ENCODE data around the gene MYL2. TPM values are rescaled to one million over a fixed set of nuclear protein-coding genes. Genes with fewer than 3 reads are reported as not detected.

The MYL2 gene
- total and polyA plus RNA-seq, 12 donors = 9,270 to 56,186 (median 26,130) TPM

- H3K27me3 ChIP-seq = peaks cover 0 to 33% (median 3%) of the 10 kb centered on the region in 7 donors
- peak; percentile 75 to 84 for DNase-seq
- H3K4me3 ChIP-seq = peak overlapping the region in 3 of 10 donors; percentile 0 to 25 (median 19)
- TF ChIP-seq, protein P1, sequence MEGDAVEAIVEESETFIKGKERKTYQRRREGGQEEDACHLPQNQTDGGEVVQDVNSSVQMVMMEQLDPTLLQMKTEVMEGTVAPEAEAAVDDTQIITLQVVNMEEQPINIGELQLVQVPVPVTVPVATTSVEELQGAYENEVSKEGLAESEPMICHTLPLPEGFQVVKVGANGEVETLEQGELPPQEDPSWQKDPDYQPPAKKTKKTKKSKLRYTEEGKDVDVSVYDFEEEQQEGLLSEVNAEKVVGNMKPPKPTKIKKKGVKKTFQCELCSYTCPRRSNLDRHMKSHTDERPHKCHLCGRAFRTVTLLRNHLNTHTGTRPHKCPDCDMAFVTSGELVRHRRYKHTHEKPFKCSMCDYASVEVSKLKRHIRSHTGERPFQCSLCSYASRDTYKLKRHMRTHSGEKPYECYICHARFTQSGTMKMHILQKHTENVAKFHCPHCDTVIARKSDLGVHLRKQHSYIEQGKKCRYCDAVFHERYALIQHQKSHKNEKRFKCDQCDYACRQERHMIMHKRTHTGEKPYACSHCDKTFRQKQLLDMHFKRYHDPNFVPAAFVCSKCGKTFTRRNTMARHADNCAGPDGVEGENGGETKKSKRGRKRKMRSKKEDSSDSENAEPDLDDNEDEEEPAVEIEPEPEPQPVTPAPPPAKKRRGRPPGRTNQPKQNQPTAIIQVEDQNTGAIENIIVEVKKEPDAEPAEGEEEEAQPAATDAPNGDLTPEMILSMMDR (IDR thresholded peaks at IDR 0.05) = no peak
- H3K9me3 ChIP-seq = no peaks in the 10 kb centered on the region
- H3K27ac ChIP-seq = peak overlapping the region; percentile 53 to 92 (median 84)
- 29 to 36% methylated on average over 7 of the region's 7 CpGs for WGBS, 2 donors
- ATAC-seq = peak; percentile 44 to 84 (median 74)
- intact Hi-C loops (cut with DNase I) = no loop called here
- H3K36me3 ChIP-seq = no peaks in the 10 kb centered on the region
- H3K4me1 ChIP-seq = peaks cover 0 to 49% (median 5%) of the 10 kb centered on the region in 9 donors
Observed at GRCh38 chr12:110928700-110929099, 8.3 kb upstream of the MYL2 start.

DNA sequence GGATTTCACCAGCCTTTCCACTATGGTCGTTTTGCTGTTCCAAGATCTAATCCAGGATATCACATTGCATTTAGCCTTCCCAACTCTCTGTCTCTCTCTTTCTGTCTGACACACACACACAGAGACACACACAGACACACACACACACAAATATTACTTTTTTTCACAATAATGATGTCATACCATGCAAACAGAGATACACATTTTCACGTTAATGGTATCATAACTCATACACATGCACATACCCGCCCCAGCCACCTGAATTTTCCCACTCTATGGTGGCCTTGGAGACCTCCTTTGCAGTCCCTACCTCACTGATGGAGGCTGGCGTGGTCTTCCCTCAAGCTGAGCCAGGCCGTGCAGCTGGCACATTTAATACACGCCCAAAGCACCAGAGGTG is 7.2 kb upstream of the MYL2 start:
- WGBS, 2 donors = 46 to 48% methylated on average over 6 of the region's 6 CpGs
- H3K36me3 ChIP-seq = no peaks in the 10 kb centered on the region
- DNase-seq = no peak
- TF ChIP-seq, protein P1 (IDR thresholded peaks at IDR 0.05) = no peak
- peak overlapping the region in 8 of 10 donors; percentile 19 to 92 (median 88) for H3K27ac ChIP-seq
- no peaks in the 10 kb centered on the region for H3K9me3 ChIP-seq
- H3K4me3 ChIP-seq = no peak overlapping the region
- H3K27me3 ChIP-seq = peaks cover 0 to 25% (median 3%) of the 10 kb centered on the region in 7 donors
- intact Hi-C loops (cut with DNase I) = no loop called here
- ATAC-seq = no peak
- H3K4me1 ChIP-seq = peaks cover 0 to 45% (median 5%) of the 10 kb centered on the region in 9 donors

GRCh38 chr12:110923692-110924334 is 3.4 kb upstream of the MYL2 start:
- no peaks in the 10 kb centered on the region for H3K9me3 ChIP-seq
- WGBS, 2 donors = 87 to 89% methylated on average over 9 of the region's 9 CpGs
- H3K27ac ChIP-seq = no peak overlapping the region
- TF ChIP-seq, protein P1 (IDR thresholded peaks at IDR 0.05) = no peak
- ATAC-seq (no peak), DNase-seq (no peak)
- no peak overlapping the region for H3K4me3 ChIP-seq
- peaks cover 0 to 5% (median 0%) of the 10 kb centered on the region in 9 donors for H3K36me3 ChIP-seq
- H3K27me3 ChIP-seq = peaks cover 0 to 15% (median 6%) of the 10 kb centered on the region in 7 donors
- intact Hi-C loops (cut with DNase I) = no loop called here
- peaks cover 0 to 45% (median 5%) of the 10 kb centered on the region in 9 donors for H3K4me1 ChIP-seq

GRCh38 chr12:110923192-110923591 is 2.8 kb upstream of the MYL2 start:
- WGBS, 2 donors = 89 to 93% methylated on average over 4 of the region's 4 CpGs
- H3K4me1 ChIP-seq = peaks cover 0 to 43% (median 5%) of the 10 kb centered on the region in 9 donors
- TF ChIP-seq, protein P1 (IDR thresholded peaks at IDR 0.05) = no peak
- H3K4me3 ChIP-seq = no peak overlapping the region
- intact Hi-C loops (cut with DNase I) = no loop called here
- DNase-seq (no peak), ATAC-seq (no peak)
- no peak overlapping the region for H3K27ac ChIP-seq
- H3K36me3 ChIP-seq = peaks cover 0 to 11% (median 0%) of the 10 kb centered on the region in 9 donors
- peaks cover 0 to 15% (median 6%) of the 10 kb centered on the region in 7 donors for H3K27me3 ChIP-seq
- no peaks in the 10 kb centered on the region for H3K9me3 ChIP-seq
